Stimulated activated CD4-positive, alpha-beta T cell treated with anti-CD3 and anti-CD28 coated beads, Interleukin-1b, Interleukin-23, amount 100 ng/mL, for 48 hours (primary cell): ENCODE data around the gene ZNF236.
"Not testable (repeated sequence)": the region's sequence is repeated elsewhere in the genome, so short reads cannot be mapped to it uniquely, and the experiment has no call there.

Experiments used
- DNase-seq: peaks from one replicate; pipeline ENCODE4 v3.0.0-alpha.2; 2020

ZNF236 gene

DNA sequence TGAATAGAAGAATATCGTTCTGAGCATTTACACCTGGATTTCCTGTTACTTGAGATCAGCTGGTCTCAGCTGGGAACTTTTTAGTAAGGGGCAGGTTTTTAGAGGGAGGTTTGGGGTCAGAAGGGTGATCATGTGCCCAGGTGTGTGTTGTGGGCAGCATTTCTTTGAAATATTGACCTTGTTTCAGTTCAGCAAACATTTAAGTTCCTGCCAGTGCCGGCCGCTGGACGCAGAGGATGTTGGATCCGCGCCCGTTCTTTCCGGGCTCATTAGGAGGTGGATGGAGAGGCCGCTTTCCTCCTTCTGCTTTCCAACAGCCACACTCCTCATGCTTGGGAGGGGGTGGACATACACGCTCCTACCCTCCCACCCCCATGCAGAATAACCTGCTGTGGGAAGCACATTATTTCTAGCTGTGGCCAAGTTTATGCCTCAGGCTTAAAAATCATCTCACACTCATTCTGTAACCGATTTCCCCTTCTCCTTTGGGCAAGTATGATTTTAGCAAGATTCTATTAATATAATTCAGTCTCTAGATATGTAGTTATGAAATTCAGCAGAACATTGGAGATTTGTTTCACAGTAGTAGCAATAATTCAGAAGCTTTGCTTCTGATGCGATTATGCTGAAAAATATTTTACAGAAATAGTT, 131.4 kb downstream of the ZNF236 start:
- DNase-seq = no peak

DNA sequence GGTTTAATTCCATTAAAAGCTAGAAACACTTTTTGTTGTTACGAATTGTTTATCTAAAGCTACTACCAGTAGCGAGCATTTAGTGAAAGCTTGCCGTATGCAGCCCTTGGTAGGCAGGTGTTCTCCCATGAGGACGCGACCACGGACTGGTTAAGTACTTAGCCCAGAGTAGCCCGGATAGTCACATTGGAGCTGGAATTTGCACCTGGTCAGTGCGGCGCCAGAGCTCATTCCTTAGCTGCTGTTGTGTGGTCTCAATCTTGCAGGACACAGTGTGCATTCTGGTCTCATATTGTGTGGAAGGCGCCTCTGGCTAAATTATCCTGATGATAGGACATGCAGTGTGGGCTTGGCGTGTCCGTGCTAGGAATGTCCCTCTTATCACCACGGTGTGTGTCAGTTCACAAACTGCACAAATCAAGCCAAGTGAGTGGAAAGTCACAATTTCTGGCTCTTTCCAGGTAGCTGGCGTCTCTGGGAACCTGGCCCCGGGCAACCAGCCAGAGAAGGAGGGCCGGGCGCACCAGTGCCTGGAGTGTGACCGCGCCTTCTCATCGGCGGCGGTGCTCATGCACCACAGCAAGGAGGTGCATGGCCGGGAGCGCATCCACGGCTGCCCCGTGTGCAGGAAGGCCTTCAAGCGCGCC, 133.3 kb downstream of the ZNF236 start:
- DNase-seq = no peak

DNA sequence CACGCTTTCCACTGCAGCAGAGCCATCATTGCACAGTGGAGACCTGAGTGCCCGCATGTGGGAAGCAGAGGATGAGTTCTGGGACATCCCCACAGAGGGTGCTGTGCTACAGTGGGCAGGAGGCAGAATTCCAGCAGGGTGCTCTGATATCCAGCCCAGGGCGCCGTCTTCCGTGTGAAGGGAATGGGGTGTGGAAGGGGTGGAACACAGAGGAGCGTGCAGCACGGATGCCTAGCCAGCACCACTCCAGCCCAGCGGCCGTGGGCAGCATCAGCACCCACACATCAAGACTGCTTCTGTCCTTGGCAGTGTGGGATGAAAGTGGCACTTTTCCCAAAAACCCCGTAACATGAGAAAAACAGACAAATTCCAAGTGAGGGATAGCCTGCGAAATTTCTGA, 134.3 kb downstream of the ZNF236 start:
- DNase-seq = no peak

DNA sequence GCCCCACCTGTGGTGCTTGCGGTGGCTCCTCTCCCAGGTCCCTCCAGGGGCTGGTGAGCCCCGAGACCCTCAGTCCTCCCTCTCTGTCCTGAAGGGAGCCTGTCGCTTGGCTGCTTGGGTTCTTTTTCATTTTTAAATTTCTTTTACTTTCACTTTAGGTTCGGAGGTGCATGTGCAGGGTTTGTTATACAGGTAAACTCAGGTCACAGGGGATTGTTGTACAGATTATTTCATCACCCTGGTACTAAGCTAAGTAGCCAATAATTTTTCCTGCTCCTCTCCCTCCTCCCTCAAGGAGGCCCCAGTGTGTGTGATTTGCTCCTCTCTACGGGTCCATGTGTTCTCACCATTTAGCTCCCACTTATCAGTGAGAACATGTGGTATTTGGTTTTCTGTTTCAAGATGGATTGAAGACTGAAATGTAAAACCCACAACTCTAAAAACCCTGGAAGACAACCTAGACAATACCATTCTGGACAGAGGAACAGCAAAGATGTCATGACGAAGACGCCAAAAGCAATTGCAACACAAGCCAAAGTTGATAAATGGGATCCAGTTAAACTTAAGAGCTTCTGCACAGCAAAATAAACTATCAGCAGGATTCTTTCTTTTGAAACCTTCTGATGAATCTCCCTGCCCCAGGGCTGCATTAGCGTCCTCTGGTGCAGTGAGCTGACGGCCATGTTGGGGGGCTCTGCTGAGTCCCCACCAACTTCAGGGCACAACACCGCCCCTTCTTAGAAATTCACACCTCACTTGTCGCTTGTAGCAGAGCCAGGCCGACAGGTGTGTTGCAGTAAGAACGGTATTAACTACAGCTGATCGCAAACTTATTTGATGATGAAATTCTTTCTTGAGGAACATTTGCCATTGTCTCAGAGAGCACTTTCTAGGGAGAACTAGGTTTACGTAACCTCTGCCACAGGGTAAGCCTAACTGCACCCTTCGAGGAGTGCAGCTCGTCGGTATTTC, 135.3 kb downstream of the ZNF236 start:
- no peak for DNase-seq

DNA sequence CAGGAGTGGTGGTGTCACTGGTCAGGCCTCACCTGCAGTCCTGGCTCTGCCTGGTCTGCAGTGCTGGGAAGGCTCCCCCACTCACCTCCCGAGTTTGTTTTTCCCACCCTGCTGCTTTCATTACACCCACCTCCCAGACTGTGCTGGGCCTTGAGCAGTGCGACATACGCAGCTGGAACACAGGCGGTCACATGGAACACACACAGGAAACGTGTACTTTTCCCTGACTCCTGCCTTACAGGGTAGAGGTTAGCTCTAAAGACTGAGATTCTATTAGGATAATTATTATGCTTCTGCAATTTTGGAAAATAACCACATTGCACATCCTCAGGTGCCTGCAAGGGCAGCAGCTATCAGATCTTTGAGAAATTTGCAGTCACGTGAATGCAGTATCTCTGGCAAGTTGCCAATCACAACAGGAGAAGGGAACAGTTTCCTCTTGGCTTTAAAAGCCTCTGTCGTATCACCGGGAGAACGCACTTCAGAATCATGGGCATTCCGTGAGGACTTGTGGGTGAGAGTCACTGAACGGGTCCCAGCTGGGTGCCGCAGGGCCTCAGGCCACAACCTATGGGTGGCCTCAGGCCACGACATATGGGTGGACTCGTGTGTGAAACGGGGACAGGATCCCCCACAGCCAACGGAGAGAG, 136.5 kb downstream of the ZNF236 start:
- no peak for DNase-seq

DNA sequence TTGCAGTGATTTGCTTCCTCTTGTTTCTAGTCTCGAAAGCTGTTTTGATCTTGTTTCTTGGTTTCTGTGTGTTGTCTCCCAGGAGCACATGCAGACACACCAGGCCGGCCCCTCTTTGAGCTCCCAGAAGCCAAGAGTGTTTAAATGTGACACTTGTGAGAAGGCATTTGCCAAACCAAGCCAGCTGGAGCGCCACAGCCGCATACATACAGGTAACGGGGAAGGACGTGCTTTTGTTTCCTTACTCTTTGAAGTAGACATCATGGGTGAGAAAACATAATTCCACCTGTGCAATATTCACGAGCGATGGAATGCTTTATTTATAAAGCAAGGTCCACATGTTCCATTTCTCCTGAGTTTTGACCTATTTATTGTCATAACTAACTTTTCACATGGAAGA, 137.2 kb downstream of the ZNF236 start:
- no peak for DNase-seq

DNA sequence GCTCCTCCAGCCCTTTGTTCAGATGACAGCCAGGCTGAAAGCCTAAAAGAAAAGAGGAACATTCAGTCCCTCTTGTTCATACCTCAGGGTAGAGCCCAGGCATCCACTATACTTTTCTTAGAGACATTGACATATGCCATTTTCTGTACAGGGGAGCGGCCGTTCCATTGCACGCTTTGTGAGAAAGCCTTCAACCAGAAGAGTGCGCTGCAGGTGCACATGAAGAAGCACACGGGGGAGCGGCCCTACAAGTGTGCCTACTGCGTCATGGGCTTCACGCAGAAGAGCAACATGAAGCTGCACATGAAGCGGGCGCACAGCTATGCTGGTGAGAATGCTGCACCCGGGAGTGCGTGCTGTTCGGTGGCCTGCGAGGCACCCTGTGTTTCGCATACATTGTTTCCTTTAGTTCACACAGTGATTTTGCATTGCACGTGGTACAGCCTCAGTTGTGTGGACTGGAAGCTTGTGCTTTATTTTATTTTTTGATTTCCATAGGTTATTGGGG, 138.2 kb downstream of the ZNF236 start:
- DNase-seq = no peak

DNA sequence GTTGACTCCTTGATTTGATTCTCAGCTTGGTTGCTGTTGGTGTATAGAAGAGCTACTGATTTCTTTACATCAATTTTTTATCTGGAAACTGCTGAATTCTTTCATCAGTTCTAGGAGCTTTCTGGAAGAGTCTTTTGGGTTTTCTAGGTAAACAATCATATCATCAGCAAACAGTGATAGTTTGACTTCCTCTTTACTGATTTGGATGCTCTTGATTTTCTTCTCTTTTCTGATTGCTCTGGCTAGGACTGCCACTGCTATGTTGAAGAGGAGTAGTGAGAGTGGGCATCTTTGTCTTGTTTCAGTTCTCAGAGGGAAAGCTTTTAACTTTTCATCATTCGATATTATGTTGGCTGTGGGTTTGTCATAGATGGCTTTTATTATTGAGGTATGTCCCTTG, 140.5 kb downstream of the ZNF236 start:
- DNase-seq = no peak

DNA sequence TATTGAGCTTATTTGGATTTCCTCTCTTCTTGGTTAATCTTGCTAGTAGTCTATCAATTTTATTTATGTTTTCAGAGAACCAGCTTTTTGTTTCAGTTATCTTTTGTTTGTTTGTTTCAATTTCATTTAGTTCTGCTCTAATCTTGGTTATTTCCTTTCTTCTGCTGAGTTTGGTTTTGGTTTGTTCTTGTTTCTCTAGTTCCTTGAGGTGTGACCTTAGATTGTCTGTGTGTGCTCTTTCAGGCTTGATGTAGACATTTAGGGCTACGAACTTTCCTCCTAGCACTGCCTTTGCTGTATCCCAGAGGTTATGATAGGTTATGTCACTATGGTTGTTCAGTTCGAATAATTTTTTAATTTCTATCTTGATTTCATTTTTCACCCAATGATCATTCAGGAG, 141.6 kb downstream of the ZNF236 start:
- no peak for DNase-seq

DNA sequence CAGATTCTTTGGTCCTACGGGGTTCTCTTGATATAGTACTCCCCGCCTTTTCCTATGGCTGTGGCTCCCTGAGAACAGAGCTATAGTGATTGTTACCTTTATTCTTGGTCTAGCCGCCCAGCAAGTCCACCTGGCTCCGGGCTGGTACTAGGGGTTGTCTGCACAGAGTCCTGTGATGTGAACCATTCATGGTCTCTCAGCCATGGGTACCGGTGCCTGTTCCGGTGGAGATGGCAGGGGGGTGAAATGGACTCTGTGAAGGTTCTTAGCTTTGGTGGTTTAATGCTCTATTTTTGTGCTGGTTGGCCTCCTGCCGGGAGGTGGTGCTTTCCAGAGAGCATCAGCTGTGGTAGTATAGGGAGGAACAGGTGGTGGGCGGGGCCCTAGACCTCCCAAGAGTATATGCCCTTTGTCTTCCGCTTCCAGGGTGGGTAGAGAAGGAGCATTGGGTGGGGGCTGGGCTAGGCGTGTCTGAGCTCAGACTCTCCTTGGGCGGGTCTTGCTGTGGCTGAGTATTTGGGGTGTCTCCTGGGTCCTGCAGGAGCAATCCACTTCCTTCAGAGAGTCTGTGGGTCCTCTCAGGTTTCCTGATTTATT, 143.3 kb downstream of the ZNF236 start:
- not testable (repeated sequence) for DNase-seq

DNA sequence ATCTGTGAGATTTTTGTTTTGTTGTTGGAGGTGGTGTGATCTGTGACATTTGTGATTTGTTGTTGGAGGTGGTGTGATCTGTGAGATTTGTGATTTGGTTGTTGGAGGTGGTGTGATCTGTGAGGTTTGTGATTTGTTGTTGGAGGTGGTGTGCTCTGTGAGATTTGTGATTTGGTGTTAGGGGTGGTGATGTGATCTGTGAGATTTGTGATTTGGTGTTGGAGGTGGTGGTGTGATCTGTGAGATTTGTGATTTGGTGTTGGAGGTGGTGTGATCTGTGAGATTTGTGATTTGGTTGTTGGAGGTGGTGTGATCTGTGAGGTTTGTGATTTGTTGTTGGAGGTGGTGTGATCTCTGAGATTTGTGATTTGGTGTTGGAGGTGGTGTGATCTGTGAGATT, 144.9 kb downstream of the ZNF236 start:
- not testable (repeated sequence) for DNase-seq

DNA sequence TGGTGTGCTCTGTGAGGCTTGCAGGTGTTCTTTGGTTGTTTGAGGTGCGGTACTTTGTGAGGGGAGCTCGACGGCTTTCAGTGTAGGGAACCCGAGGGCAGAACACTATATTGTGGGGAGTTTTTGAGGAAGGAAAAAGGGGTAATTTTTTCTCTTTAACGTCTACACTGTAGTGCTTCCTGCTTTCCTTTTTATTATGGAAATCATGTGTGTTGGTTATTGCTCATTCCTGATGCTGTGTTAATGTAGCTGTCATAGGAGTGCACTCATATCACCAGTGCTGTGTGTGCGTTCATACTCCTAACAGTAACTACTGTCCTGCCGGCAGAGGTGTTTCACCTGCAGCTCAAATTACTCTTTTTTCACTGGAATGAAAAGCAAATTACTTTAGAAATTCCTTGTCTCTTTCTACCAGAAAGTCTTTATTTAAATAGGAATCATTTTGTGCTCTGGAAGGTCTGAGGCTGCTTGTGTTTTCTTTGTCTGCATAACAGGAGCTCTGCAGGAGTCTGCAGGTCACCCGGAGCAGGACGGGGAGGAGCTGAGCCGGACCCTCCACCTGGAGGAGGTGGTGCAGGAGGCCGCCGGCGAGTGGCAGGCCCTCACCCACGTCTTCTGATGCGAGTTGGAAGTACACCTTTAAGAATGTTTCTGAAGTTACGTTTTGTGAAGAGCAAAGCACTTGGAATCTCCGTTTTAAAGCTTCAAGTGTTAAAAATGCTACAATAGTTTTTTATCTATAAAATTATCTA, 145.5 kb downstream of the ZNF236 start:
- no peak for DNase-seq

DNA sequence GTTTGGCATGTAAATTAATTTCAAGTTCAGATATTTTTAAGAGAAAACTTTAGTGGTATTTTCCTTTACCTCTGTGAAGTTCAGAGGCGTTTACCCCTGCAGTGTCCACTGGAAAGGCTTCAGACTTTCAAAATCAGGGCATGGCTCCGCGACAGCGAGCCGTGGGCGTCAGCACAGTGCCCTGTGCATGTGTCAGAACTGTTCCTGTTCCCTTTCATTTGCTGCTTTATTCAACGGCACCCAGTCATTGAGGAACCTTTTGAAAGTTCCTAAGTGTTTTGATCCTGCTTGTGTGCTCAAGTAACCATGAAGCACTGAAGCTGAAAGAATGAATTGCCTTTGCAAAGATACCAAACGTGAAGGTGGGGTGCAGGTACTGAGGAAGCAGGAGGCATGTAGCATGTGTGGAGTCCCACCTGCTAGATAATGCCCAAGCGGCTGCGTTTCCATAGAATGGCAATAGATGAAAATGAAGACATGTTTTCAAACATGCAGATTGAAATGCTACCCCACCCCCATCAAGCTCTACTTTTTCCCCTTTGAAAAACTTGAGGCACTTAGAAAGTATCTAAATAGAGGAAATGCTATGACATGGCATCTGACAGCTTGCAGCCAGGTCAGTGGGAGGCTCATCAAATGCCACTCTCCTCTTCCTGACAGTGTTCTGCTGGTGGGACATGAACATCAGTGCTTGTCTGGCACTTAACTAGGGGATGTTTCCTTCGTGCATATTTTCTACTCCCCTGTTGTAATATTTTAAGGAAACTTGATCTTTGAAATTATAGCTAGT, 148.6 kb downstream of the ZNF236 start:
- no peak for DNase-seq

DNA sequence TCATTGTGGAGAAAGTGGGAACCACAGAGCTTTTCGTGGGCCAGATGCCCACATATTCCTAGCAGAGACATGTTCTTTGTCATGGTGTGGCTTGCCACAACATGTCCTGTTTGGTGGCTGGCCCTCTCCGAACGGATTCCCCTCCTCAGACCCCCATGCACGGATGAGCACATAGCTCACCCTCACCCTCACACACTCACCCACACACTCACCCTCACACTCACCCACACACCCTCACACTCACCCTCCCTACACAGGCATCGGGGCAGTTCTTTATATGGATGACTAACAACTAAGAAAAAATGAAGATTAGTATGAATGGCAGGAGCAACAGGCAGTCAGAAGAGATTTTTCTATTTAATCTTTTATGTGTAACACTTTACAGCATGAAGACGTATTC, 149.9 kb downstream of the ZNF236 start:
- no peak for DNase-seq

DNA sequence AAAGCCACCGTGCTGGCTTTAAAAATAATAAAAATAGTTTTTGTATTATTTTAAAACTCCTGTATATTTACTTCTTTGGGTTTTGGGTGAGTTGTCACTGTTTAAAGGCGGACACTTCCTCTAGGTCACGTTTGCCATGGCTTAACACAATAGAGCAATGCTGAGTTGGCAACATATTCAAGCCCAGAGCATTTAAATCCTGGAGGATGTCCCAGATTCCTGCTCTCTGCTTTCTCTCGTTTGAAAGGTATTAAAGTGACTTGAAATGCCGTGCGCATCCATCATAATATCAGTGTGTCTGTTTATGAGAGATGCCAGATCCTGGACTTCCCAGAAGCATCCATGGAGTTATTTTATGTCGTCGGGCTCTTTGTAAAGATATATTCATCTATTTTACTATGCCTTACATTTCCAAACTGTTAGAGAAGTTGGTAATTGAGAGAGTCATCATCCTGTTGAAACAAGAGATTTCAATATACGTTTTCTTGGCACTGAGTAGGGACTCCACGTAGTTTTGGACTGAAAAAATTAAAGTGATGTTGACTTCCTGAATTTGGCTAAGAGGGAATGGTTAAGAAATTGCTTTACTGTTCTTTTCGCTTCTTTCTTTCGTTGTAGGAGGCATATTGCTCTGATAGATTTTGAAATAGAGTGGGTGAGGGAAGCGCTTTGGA, 150.6 kb downstream of the ZNF236 start:
- DNase-seq = no peak

DNA sequence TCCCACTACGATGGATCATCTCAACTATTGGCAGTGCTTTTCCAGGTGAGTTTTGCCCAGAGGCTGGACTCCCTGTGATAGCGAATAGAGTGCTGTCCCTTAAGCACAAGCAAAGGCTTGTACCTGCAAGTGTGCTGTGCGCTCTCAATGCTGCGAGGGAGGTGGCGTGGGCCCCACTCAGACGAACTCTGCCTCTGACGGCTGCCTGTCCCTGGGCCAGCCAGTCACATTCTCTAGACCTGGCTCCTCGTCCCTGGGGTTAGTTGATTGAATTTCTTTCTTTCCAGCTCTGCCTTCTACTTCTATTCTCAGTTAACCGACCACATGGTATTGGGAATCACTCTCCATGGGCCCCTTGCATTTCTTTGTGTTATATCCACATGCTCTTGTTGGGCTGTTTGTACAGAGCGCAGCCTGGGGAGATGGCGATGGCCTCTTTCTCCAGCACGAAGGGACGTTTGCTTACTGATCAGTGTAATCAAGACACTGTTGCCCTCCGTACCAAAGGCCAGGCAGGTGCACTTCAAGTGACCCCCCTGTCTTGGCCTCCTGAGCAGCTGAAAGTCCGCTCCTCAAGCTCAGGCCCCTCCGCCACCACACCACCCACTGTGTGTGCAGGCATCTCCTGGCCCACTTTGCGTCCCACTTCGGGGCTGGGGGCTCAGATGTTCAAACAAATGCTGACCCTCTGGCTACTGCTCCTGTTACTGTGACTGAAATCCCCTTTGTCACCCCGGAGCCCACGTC, 151.3 kb downstream of the ZNF236 start:
- DNase-seq = no peak

DNA sequence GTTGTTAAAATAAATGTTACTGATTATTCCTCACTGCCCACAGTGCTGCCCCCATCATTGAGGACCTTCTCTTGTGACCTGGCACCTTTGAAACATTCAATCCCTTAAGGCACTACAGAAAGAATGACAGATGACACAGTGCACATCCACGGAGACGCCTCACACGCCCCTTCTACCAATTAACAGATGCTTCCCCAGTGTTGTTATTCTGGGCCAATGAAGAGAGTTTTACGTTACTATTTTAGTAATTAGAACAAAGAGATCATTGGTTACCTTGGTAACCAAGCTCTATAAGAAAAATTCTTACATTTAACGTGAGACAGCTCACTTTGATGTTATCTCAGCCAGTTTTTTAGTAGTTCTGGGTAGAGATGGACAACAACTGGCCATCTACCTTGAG, 152.0 kb downstream of the ZNF236 start:
- no peak for DNase-seq

DNA sequence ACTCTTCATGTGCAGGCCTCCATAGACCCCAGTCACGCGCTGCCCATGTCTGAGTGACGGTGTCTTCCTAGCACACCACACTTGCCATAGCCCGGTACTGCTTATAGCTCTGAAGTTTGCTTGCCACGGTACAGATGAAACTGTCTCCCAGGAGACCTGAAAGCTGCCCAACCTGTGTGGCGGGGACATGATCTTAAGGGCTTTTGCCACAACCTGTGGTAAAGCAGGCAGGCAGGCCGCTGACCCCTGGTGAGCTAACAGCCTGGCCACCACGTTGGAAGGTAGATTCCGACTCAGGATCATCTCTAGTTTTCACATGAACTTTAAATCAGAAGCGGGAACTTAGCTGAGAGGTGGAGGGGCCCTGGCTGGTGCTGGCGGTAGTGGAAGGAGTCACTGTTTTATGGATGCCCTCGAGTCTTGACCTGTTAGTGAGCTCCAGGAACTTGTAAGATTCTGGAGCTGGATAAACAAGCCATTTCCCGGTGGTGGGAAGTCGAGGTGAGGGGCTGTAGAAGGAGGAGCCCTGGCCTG, 153.3 kb downstream of the ZNF236 start:
- DNase-seq = no peak

DNA sequence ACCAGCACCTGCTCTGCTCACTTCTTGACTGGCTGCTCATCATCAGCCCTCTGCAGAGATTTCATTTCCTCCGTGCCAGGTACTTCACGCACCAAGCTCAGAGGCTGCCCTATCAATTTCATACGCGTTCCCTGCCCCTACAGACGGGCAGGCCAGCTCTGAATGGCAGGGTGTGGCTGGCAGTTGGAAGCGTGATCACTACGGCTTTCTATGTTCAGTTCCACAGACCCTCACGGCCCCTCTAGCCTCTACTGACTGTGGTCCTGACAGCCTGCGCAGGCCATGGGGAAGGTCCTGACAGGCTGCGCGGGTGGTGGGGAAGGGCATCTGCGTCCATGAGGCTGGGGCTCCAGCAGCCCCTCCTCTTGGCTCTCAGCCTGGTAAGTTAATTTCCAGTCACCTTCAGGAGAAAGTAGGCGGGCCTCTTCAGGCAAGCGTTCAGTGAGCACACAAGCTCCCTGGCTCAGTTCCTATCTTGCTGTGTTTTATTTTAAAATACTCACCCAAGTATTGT, 154.8 kb downstream of the ZNF236 start:
- DNase-seq = no peak
